Measurements from ENCODE around the gene GAB4. TPM values are rescaled to one million over a fixed set of nuclear protein-coding genes. Genes with fewer than 3 reads are reported as not detected.

Gene GAB4
- total RNA-seq, 1 donor, result not detected

GRCh38 chr22:16966251-16966650 is 41.8 kb downstream of the GAB4 start:
- no peak for DNase-seq (ENCODE audit: low read depth)
- H3K4me3 ChIP-seq (ENCODE audit: low read depth, low read length), result no peak overlapping the region
- TF ChIP-seq, protein P1, sequence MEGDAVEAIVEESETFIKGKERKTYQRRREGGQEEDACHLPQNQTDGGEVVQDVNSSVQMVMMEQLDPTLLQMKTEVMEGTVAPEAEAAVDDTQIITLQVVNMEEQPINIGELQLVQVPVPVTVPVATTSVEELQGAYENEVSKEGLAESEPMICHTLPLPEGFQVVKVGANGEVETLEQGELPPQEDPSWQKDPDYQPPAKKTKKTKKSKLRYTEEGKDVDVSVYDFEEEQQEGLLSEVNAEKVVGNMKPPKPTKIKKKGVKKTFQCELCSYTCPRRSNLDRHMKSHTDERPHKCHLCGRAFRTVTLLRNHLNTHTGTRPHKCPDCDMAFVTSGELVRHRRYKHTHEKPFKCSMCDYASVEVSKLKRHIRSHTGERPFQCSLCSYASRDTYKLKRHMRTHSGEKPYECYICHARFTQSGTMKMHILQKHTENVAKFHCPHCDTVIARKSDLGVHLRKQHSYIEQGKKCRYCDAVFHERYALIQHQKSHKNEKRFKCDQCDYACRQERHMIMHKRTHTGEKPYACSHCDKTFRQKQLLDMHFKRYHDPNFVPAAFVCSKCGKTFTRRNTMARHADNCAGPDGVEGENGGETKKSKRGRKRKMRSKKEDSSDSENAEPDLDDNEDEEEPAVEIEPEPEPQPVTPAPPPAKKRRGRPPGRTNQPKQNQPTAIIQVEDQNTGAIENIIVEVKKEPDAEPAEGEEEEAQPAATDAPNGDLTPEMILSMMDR (IDR thresholded peaks at IDR 0.05; ENCODE audit: insufficient read depth, low read depth, low read length), result no peak

GRCh38 chr22:16965560-16965959 is 42.5 kb downstream of the GAB4 start:
- TF ChIP-seq, protein P1 (IDR thresholded peaks at IDR 0.05; ENCODE audit: insufficient read depth, low read depth, low read length), result no peak
- no peak for DNase-seq (ENCODE audit: low read depth)

GRCh38 chr22:16965083-16965482 is 42.9 kb downstream of the GAB4 start:
- DNase-seq (ENCODE audit: low read depth), result no peak
- H3K4me3 ChIP-seq (ENCODE audit: low read depth, low read length), result no peak overlapping the region
- TF ChIP-seq, protein P1 (IDR thresholded peaks at IDR 0.05; ENCODE audit: insufficient read depth, low read depth, low read length), result no peak

More at GRCh38 chr22:16965560-16965959, 42.5 kb downstream of the GAB4 start:
- H3K4me3 ChIP-seq (ENCODE audit: low read depth, low read length), result no peak overlapping the region

GRCh38 chr22:16964366-16964765 is 43.7 kb downstream of the GAB4 start:
- no peak for DNase-seq (ENCODE audit: low read depth)
- H3K4me3 ChIP-seq (ENCODE audit: low read depth, low read length), result no peak overlapping the region
- TF ChIP-seq, protein P1 (IDR thresholded peaks at IDR 0.05; ENCODE audit: insufficient read depth, low read depth, low read length), result no peak

DNA sequence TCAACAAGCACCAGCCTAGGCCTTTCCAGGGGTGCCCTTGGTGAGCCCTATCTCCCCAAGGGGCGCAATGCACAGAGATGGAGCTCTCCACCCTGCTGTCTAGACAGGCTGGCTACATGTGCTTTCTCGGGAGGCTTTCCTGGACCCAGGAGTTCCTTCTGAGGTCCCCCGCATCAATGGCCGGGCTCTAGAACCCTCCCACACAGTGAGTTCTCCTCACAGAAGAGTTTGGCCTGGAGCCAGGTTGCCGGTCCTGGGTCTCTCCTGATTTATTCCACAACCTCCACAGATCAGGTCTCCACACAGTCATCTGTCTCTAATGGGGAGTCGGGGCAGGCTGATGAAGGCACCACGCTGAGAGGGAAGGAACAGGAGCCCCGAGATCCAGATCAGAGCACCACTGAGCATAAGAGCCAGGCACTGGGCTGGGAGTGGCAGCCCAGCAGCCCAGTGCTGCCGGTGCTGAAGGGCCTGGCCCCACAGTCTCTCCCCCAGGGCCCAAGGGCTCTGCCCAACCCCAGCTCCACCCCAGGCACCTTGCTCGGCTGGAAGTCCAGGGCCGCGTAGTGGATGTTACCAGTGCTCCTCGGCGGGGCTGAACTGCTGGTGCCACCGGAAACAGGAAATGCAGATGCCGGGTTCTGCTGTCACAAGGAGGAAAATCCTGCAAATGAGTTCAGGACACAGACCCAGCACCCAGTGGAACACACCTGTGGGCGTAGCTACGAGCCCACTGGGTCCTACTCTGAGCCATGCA is 44.7 kb downstream of the GAB4 start:
- TF ChIP-seq, protein P1 (IDR thresholded peaks at IDR 0.05; ENCODE audit: insufficient read depth, low read depth, low read length), result no peak
- H3K4me3 ChIP-seq (ENCODE audit: low read depth, low read length), result no peak overlapping the region
- no peak for DNase-seq (ENCODE audit: low read depth)

DNA sequence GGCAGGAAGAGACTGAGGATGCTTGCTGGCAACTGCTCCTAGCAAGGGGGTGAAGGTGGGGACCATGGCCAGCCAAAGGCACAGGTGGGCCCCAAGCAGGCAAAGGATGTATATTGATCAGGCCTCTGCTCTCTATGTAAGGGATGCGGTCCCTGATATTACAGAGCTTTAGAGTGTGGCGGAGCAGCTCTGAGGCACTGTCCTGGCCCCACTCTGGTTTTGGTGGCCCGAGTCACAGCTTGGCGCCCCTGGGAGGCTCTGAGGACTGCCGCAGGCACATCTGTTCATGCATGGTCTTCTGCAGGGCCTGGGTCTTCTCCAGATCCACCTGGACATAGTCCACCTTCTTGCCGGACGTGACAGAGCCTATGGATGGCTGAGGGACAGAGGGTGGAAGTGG is 45.5 kb downstream of the GAB4 start:
- DNase-seq (ENCODE audit: low read depth), result no peak
- no peak overlapping the region for H3K4me3 ChIP-seq (ENCODE audit: low read depth, low read length)
- TF ChIP-seq, protein P1 (IDR thresholded peaks at IDR 0.05; ENCODE audit: insufficient read depth, low read depth, low read length), result no peak
